ENCODE results near the gene PALD1. TPM values are rescaled to one million over a fixed set of nuclear protein-coding genes. Genes with fewer than 3 reads are reported as not detected.

PALD1 gene
- total RNA-seq, 2 donors from 2014 or later, result 4.9 to 11.7 TPM

DNA sequence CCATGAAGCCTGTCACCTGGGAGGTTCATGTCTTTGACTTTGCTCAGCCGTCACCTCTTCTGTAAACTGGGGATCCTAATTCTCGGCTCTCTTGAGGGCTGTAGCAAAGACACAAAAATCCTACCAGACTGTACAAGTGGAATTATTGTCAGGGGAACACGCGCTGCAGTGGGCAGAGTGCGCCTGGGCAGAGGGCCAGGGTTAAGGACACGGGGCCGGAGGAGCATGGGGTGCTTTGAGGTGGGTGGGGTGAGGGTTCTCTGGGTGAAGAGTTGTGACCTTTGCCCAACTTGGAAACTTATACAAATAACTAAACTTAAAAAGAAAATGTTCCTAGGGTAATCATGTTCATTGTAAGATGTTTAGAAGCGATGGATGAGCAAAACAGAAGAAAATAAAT lies 36.0 kb downstream of the PALD1 start:
- WGBS, 2 donors, result 57 to 61% methylated on average over 8 of the region's 8 CpGs
- H3K36me3 ChIP-seq (replicated peaks in 1 of 2; ENCODE audit: insufficient read depth in 1 of 2, low read depth in 2 of 2), result no peaks in the 10 kb centered on the region
- peak overlapping the region in 2 of 4 donors; percentile 47 to 60 for H3K27ac ChIP-seq
- H3K27me3 ChIP-seq, result no peaks in the 10 kb centered on the region
- no peaks in the 10 kb centered on the region for H3K9me3 ChIP-seq
- intact Hi-C loops (cut with DNase I), result no loop called here
- ATAC-seq, result no peak
- TF ChIP-seq, protein P1, sequence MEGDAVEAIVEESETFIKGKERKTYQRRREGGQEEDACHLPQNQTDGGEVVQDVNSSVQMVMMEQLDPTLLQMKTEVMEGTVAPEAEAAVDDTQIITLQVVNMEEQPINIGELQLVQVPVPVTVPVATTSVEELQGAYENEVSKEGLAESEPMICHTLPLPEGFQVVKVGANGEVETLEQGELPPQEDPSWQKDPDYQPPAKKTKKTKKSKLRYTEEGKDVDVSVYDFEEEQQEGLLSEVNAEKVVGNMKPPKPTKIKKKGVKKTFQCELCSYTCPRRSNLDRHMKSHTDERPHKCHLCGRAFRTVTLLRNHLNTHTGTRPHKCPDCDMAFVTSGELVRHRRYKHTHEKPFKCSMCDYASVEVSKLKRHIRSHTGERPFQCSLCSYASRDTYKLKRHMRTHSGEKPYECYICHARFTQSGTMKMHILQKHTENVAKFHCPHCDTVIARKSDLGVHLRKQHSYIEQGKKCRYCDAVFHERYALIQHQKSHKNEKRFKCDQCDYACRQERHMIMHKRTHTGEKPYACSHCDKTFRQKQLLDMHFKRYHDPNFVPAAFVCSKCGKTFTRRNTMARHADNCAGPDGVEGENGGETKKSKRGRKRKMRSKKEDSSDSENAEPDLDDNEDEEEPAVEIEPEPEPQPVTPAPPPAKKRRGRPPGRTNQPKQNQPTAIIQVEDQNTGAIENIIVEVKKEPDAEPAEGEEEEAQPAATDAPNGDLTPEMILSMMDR (IDR thresholded peaks at IDR 0.05), result no peak
- TF ChIP-seq POLR2A (IDR thresholded peaks at IDR 0.05), result no peak
- DNase-seq, result no peak
- H3K4me3 ChIP-seq, result no peak overlapping the region
- peaks cover 26% of the 10 kb centered on the region for H3K4me1 ChIP-seq

DNA sequence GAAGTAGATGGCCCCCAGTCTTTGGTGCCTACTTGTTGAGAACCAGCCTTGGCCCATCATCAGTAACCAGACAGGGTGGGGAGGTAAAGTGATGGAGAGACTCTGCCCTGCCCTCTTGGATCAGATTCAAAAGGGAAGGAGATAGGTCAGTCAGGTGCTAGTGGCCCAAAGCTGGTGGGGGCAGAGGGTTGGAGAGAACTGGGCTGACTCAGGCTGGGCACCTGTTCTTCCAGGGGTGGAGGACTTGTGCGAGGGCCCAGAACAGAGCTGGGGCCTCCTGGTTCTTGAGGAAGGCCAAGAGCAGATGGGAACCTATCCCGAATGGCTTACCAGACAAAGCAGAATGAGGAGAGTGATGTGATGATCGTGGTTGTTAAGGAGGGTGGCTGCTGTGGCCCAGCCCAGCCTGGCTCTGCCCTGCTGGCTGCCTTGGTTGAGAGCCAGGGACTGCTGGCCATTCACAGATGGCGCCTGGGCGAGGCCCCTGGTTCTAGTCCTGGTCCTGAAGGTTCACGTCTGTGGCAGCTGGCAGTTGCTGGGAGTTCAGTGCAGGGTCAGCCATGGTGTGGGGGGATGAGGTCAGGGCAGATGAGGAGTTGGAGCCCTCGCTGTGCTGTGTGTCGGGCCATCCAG lies 36.6 kb downstream of the PALD1 start:
- Histone ChIP-seq H3K27me3 (no peaks in the 10 kb centered on the region), H3K27ac (no peak overlapping the region), H3K36me3 (replicated peaks in 1 of 2; ENCODE audit: insufficient read depth in 1 of 2, low read depth in 2 of 2) (no peaks in the 10 kb centered on the region), H3K9me3 (no peaks in the 10 kb centered on the region), H3K4me3 (no peak overlapping the region), H3K4me1 (peaks cover 21% of the 10 kb centered on the region)
- WGBS, 2 donors, result 73 to 81% methylated on average over 6 to 8 of the region's 8 CpGs
- no peak for TF ChIP-seq POLR2A (IDR thresholded peaks at IDR 0.05)
- TF ChIP-seq, protein P1 (IDR thresholded peaks at IDR 0.05), result no peak
- intact Hi-C loops (cut with DNase I), result no loop called here
- no peak for DNase-seq
- ATAC-seq, result no peak

DNA sequence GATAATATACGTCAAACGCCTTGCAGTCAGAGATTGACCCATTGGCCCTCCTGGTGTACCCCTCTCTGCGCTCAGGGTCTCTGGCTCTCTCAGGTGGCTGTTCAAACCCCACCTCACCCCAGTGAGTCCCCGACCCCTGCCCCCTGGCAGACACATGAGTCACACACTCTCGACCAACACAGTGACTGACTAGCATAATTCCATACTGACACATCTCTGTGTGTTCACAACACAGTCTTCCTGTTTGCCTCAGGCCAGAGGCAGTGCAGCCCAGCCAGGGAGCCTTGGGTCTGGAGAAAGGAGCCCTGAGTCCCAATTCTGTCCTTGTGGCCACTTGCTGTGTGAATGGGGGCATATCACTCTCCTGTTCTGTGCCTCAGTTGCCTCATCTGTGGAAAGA lies 40.1 kb downstream of the PALD1 start:
- no peaks in the 10 kb centered on the region for H3K36me3 ChIP-seq (replicated peaks in 1 of 2; ENCODE audit: insufficient read depth in 1 of 2, low read depth in 2 of 2)
- intact Hi-C loops (cut with DNase I), result no loop called here
- H3K4me1 ChIP-seq, result peaks cover 13% of the 10 kb centered on the region
- no peak overlapping the region for H3K4me3 ChIP-seq
- no peaks in the 10 kb centered on the region for H3K9me3 ChIP-seq
- 81 to 88% methylated on average over 3 to 5 of the region's 5 CpGs for WGBS, 2 donors
- no peak for TF ChIP-seq POLR2A (IDR thresholded peaks at IDR 0.05)
- TF ChIP-seq, protein P1 (IDR thresholded peaks at IDR 0.05), result no peak
- no peaks in the 10 kb centered on the region for H3K27me3 ChIP-seq
- H3K27ac ChIP-seq, result no peak overlapping the region
- ATAC-seq, result no peak
- DNase-seq, result no peak

DNA sequence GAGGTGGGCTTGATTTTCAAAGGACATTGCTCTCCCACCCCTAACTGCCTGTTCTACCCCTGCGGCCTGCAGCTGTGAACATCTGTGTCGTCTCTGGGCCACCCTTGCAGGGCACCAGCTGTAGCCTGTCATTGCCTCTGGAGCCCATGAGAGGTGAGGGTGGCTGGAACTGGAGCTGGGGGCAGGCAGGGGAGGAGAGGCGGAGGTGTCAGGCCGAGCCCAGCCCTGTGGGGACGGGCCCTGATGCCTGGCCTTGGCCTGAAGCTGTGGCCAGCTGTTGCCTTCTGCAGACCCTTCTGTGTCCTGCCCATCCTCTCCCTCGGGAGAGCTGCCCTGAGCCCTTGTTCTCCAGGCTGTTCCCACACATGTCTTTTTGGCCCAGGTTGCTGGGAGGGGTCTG lies 44.5 kb downstream of the PALD1 start:
- Histone ChIP-seq H3K4me1 (no peaks in the 10 kb centered on the region), H3K4me3 (no peak overlapping the region), H3K9me3 (no peaks in the 10 kb centered on the region), H3K36me3 (replicated peaks in 1 of 2; ENCODE audit: insufficient read depth in 1 of 2, low read depth in 2 of 2) (no peaks in the 10 kb centered on the region), H3K27me3 (no peaks in the 10 kb centered on the region), H3K27ac (no peak overlapping the region)
- WGBS, 2 donors, result 63 to 78% methylated on average over 2 to 6 of the region's 6 CpGs
- no peak for ATAC-seq
- intact Hi-C loops (cut with DNase I), result no loop called here
- TF ChIP-seq POLR2A (IDR thresholded peaks at IDR 0.05), result no peak
- TF ChIP-seq, protein P1 (IDR thresholded peaks at IDR 0.05), result no peak
- no peak for DNase-seq

DNA sequence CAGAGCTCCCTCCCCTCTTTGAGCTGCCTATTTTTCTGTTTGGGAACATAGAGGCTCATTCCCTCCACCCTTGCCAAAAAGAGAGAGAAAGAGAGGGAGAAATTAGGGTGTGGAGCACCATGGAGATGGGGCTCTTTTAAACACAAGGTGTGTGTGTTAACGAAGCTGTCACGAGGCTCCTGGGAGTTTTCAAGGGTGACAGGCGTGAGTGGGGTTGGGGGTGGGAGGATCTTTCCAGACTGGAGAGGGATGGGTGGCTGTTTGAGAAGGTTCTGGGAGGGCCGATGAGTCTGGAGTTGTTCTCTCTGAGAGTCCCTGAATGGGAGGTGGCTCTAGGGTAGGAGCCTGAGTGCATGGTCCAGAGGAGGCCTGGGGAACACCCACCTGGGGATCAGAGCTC lies 45.0 kb downstream of the PALD1 start:
- Histone ChIP-seq H3K4me1 (no peaks in the 10 kb centered on the region), H3K36me3 (replicated peaks in 1 of 2; ENCODE audit: insufficient read depth in 1 of 2, low read depth in 2 of 2) (no peaks in the 10 kb centered on the region), H3K27ac (no peak overlapping the region), H3K9me3 (no peaks in the 10 kb centered on the region), H3K27me3 (no peaks in the 10 kb centered on the region), H3K4me3 (no peak overlapping the region)
- 64 to 73% methylated on average over 4 of the region's 4 CpGs for WGBS, 2 donors
- no peak for TF ChIP-seq POLR2A (IDR thresholded peaks at IDR 0.05)
- TF ChIP-seq, protein P1 (IDR thresholded peaks at IDR 0.05), result no peak
- no peak for DNase-seq
- ATAC-seq, result no peak
- intact Hi-C loops (cut with DNase I), result no loop called here

Data from body of pancreas (tissue), 4 donors.